Mesenchymal stem cell (in vitro differentiated cells and primary cell): ENCODE data around the gene TTYH1.
A peak's percentile ranks its signal among the peaks of the same experiment; 100 is the strongest.
"Not testable (repeated sequence)": the region's sequence is repeated elsewhere in the genome, so short reads cannot be mapped to it uniquely, and the experiment has no call there.

Source experiments
- DNase-seq: peaks from one replicate; pipeline ENCODE4 v3.0.0-alpha.2; 2013
- H2AFZ ChIP-seq: one replicate; pipeline ENCODE4 v1.6.1; 2013; ENCODE audit warnings: low read depth, mild to moderate bottlenecking, control low read depth, inconsistent platforms, low read length, moderate library complexity
- H2AK5ac ChIP-seq: 2 replicates; pipeline ENCODE4 v1.6.1; 2013; ENCODE audit warnings: low read length, moderate library complexity, mild to moderate bottlenecking, inconsistent platforms; ENCODE audit not compliant: severe bottlenecking
- H2BK120ac ChIP-seq: one replicate; pipeline ENCODE4 v1.6.1; 2013; ENCODE audit warnings: low read depth, mild to moderate bottlenecking, inconsistent platforms, low read length, moderate library complexity
- H2BK12ac ChIP-seq, 2 experiments: one replicate each; pipeline ENCODE4 v1.6.1; 2013; ENCODE audit warnings: inconsistent platforms in 2 of 2, low read length in 2 of 2, mild to moderate bottlenecking in 2 of 2, moderate library complexity in 2 of 2, control low read depth in 1 of 2
- H2BK15ac ChIP-seq: one replicate; pipeline ENCODE4 v1.6.1; 2013; ENCODE audit warnings: mild to moderate bottlenecking, low read depth, inconsistent platforms; ENCODE audit not compliant: poor library complexity, severe bottlenecking
- H2BK5ac ChIP-seq: 2 replicates; pipeline ENCODE4 v1.6.1; 2013; ENCODE audit warnings: low read depth, mild to moderate bottlenecking, low read length, control low read depth, inconsistent platforms; ENCODE audit not compliant: poor library complexity, severe bottlenecking
- H3K14ac ChIP-seq, 2 experiments: one replicate each; pipeline ENCODE4 v1.6.1; 2013; ENCODE audit warnings: inconsistent platforms in 2 of 2, low read length in 2 of 2, control low read depth in 1 of 2, mild to moderate bottlenecking in 1 of 2, moderate library complexity in 1 of 2
- H3K18ac ChIP-seq, 2 experiments: one replicate each; pipeline ENCODE4 v1.6.1; 2013; ENCODE audit warnings: inconsistent platforms in 2 of 2, low read length in 2 of 2, control low read depth in 1 of 2, low read depth in 1 of 2, mild to moderate bottlenecking in 1 of 2
- H3K23ac ChIP-seq, 2 experiments: one replicate each; pipeline ENCODE4 v1.6.1; 2013; ENCODE audit warnings: inconsistent platforms in 2 of 2, low read length in 2 of 2, mild to moderate bottlenecking in 2 of 2, moderate library complexity in 2 of 2, control low read depth in 1 of 2
- H3K27ac ChIP-seq: 2 replicates; pipeline ENCODE4 v1.5.1; 2013; ENCODE audit warnings: mild to moderate bottlenecking, moderate library complexity, low read length, control low read depth, inconsistent platforms; ENCODE audit not compliant: poor library complexity, severe bottlenecking
- H3K27me3 ChIP-seq, 2 experiments: 2 replicates each; pipeline versions ENCODE4 v1.6.1 to v1.7.0; 2013; ENCODE audit warnings: low read length in 2 of 2, mild to moderate bottlenecking in 2 of 2, moderate library complexity in 2 of 2, control low read depth in 1 of 2, inconsistent platforms in 1 of 2; ENCODE audit not compliant: control insufficient read depth in 1 of 2, insufficient read depth in 1 of 2
- H3K36me3 ChIP-seq, 2 experiments: 2 replicates each; pipeline versions ENCODE4 v1.6.1 to v1.7.0; 2013; ENCODE audit warnings: low read length in 2 of 2, control low read depth in 1 of 2, inconsistent platforms in 1 of 2, low read depth in 1 of 2, mild to moderate bottlenecking in 1 of 2; ENCODE audit not compliant: insufficient read depth in 2 of 2, control insufficient read depth in 1 of 2
- H3K4ac ChIP-seq, 2 experiments: one replicate each; pipeline ENCODE4 v1.6.1; 2013; ENCODE audit warnings: inconsistent platforms in 2 of 2, low read length in 2 of 2, mild to moderate bottlenecking in 2 of 2, moderate library complexity in 2 of 2, control low read depth in 1 of 2, low read depth in 1 of 2
- H3K4me1 ChIP-seq: 2 replicates; pipeline ENCODE4 v1.6.1; 2013; ENCODE audit warnings: low read depth, low read length, control low read depth; ENCODE audit not compliant: control insufficient read depth, insufficient read depth
- H3K4me2 ChIP-seq: 2 replicates; pipeline ENCODE4 v1.6.1; 2013; ENCODE audit warnings: low read length, mild to moderate bottlenecking, inconsistent platforms; ENCODE audit not compliant: poor library complexity, severe bottlenecking
- H3K4me3 ChIP-seq, 2 experiments: 2 replicates each; pipeline versions ENCODE4 v1.5.1 to v1.7.0; 2013; ENCODE audit warnings: low read length in 2 of 2, mild to moderate bottlenecking in 2 of 2, control low read depth in 1 of 2, low read depth in 1 of 2; ENCODE audit not compliant: insufficient read depth in 1 of 2
- H3K79me1 ChIP-seq: replicated peaks from 2 replicates; pipeline ENCODE4 v1.6.1; 2013; ENCODE audit warnings: mild to moderate bottlenecking, control low read depth, low read length, inconsistent platforms; ENCODE audit not compliant: poor library complexity, severe bottlenecking
- H3K9ac ChIP-seq: 2 replicates; pipeline ENCODE4 v1.7.0; 2013; ENCODE audit warnings: mild to moderate bottlenecking, low read length, moderate library complexity
- H3K9me3 ChIP-seq: 2 replicates; pipeline ENCODE4 v1.7.0; 2013; ENCODE audit warnings: mild to moderate bottlenecking, low read length; ENCODE audit not compliant: control insufficient read depth
- H4K8ac ChIP-seq: one replicate; pipeline ENCODE4 v1.6.1; 2013; ENCODE audit warnings: inconsistent platforms, mild to moderate bottlenecking, low read length, moderate library complexity
- H4K91ac ChIP-seq: one replicate; pipeline ENCODE4 v1.6.1; 2013; ENCODE audit warnings: mild to moderate bottlenecking, low read length, inconsistent platforms
- WGBS: methylation state at CpG from one replicate; pipeline ENCODE4 v1.1.7; 2013; ENCODE audit warnings: mixed read lengths; 5-methylcytosine and 5-hydroxymethylcytosine counted together

Gene TTYH1

DNA sequence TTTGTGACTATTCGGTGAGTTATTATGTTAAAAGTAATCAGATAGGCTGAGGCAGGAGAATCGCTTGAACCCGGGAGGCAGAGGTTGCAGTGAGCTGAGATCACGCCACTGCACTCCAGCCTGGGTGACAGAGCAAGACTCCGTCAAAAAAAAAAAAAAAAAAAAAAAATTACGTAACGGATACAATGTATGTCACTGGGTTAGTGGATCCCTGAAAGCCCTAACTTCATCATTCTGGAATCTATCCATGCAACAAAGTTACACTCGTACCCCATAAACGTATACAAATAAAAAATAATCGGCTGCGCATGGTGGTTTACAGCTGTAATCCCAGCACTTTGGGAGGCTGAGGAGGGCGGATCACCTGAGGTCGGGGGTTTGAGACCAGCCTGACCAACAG is 33.2 kb upstream of the TTYH1 start:
- H2BK12ac ChIP-seq, H3K79me1 ChIP-seq, H3K4me3 ChIP-seq, H3K4me1 ChIP-seq, H2AFZ ChIP-seq, H3K4me2 ChIP-seq, H3K4ac ChIP-seq, H3K14ac ChIP-seq, H3K23ac ChIP-seq, H3K36me3 ChIP-seq, H3K27ac ChIP-seq, H2BK120ac ChIP-seq, H4K91ac ChIP-seq, H3K18ac ChIP-seq, H3K9ac ChIP-seq, H2AK5ac ChIP-seq, DNase-seq, H3K9me3 ChIP-seq, H4K8ac ChIP-seq, H2BK5ac ChIP-seq, H2BK15ac ChIP-seq: not testable (repeated sequence)
- WGBS, result 86% methylated on average over 13 of the region's 13 CpGs
- peaks cover 0 to 10% of the 10 kb centered on the region in 2 experiments for H3K27me3 ChIP-seq

DNA sequence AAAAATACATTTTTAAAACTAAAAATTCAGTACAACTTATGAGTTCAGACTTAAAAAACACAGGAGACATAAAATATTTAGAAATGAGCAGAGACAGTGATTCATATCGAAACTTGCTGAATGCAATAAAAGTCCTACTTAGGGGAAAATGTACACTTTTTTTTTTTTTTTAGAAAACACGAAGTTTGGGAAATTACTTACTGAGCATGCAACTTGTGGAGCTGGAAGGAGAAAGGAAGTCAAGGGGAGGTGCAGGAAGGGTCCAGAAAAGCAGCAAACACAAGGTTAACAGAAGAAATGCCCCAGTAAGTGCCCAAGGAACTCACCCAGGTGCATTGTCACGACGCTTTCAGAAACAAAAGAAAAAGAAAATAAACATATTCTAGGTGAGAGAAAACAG is 31.9 kb upstream of the TTYH1 start:
- Histone ChIP-seq H3K4ac (no peak overlapping the region), H3K4me1 (no peaks in the 10 kb centered on the region), H3K14ac (no peak overlapping the region), H3K4me2 (no peak overlapping the region), H3K27me3 (peaks cover 5 to 23% of the 10 kb centered on the region in 2 experiments), H3K27ac (no peak overlapping the region), H2AFZ (no peak overlapping the region), H4K91ac (no peak overlapping the region), H3K9me3 (peaks cover 3% of the 10 kb centered on the region), H3K9ac (no peak overlapping the region), H3K4me3 (no peak overlapping the region), H3K79me1 (no peaks in the 10 kb centered on the region), H3K18ac (no peak overlapping the region), H3K36me3 (no peaks in the 10 kb centered on the region), H4K8ac (no peak overlapping the region), H2AK5ac (no peak overlapping the region), H2BK12ac (no peak overlapping the region), H2BK120ac (no peak overlapping the region), H2BK15ac (no peak overlapping the region), H2BK5ac (no peak overlapping the region), H3K23ac (no peak overlapping the region)
- WGBS, result 77% methylated on average over 2 of the region's 4 CpGs
- DNase-seq, result no peak

DNA sequence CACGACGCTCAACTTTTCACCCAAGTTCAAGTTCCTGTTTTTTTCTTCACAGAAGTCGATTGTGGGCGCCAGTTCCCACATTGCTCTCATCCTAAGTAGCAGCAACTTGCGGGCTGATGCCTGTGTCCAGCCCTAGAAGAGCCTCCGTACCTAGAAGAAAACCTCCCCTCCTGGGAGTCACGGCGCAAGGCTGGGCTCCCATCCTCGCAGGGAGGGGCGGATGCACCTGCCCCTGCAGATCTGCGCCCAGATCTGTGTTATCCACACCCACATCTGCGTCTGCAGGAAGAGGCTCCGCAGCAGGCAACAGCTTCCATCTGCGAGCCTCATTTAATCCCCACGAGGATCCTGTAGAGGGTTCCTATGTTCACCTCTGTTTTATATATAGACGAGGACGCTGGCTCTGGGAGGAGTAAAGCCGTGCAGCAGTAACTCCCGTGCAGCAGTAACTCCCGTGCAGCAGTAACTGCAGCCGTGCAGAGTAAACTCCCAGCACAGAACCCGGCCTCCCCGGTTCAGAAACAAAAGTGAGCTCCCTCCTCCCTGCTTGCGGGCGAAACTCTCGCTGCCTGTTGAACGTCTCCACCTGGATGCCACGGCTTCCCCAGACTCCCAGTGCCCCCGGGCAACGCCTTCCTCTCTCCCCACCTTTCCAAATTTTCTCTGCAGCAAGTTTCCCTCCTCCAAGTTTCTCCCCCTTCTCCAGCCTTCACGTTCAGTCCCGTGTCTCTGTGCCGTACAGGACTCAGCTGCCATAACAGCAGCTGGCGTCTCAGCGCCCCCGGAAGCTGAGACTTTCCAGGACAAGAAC is 27.1 kb upstream of the TTYH1 start:
- H3K36me3 ChIP-seq, result no peaks in the 10 kb centered on the region
- H3K79me1 ChIP-seq, result no peaks in the 10 kb centered on the region
- no peak overlapping the region for H2BK15ac ChIP-seq
- no peak overlapping the region for H3K14ac ChIP-seq
- no peak overlapping the region for H2BK12ac ChIP-seq
- WGBS, result 58% methylated on average over 36 of the region's 36 CpGs
- no peak overlapping the region for H2BK5ac ChIP-seq
- H3K9ac ChIP-seq, result no peak overlapping the region
- H2BK120ac ChIP-seq, result no peak overlapping the region
- DNase-seq, result no peak
- no peak overlapping the region for H2AK5ac ChIP-seq
- no peak overlapping the region for H3K4me2 ChIP-seq
- H3K4ac ChIP-seq, result no peak overlapping the region
- H2AFZ ChIP-seq, result no peak overlapping the region
- no peaks in the 10 kb centered on the region for H3K9me3 ChIP-seq
- H3K23ac ChIP-seq, result no peak overlapping the region
- H4K91ac ChIP-seq, result no peak overlapping the region
- H4K8ac ChIP-seq, result no peak overlapping the region
- no peak overlapping the region for H3K18ac ChIP-seq
- peak overlapping the region in 1 of 2 experiments; percentile 41 for H3K4me3 ChIP-seq
- peaks cover 13 to 51% of the 10 kb centered on the region in 2 experiments for H3K27me3 ChIP-seq
- H3K4me1 ChIP-seq, result no peaks in the 10 kb centered on the region
- H3K27ac ChIP-seq, result no peak overlapping the region

GRCh38 chr19:54388802-54389139 is 26.5 kb upstream of the TTYH1 start:
- Histone ChIP-seq H3K23ac (no peak overlapping the region), H3K36me3 (no peaks in the 10 kb centered on the region), H2AK5ac (no peak overlapping the region), H2AFZ (no peak overlapping the region), H3K79me1 (no peaks in the 10 kb centered on the region), H2BK5ac (no peak overlapping the region), H3K9ac (no peak overlapping the region), H3K14ac (no peak overlapping the region), H3K4me2 (no peak overlapping the region), H2BK12ac (no peak overlapping the region), H3K4ac (no peak overlapping the region), H4K8ac (no peak overlapping the region), H3K27me3 (peaks cover 13 to 51% of the 10 kb centered on the region in 2 experiments), H2BK15ac (no peak overlapping the region), H3K9me3 (no peaks in the 10 kb centered on the region), H3K4me3 (peak overlapping the region in 1 of 2 experiments; percentile 41), H4K91ac (no peak overlapping the region), H3K27ac (no peak overlapping the region), H3K4me1 (no peaks in the 10 kb centered on the region), H2BK120ac (no peak overlapping the region), H3K18ac (no peak overlapping the region)
- DNase-seq, result no peak
- WGBS, result 67% methylated on average over 9 of the region's 9 CpGs
